BE2C (cell line): ENCODE measurements around the gene HMGCS2.
"Not testable (repeated sequence)": the region's sequence is repeated elsewhere in the genome, so short reads cannot be mapped to it uniquely, and the experiment has no call there.

ENCODE experiments used
- DNase-seq: peaks from one replicate; pipeline ENCODE4 v3.0.0-alpha.2; 2020
- H3K27me3 ChIP-seq: fragments of 250-450 bp; sonication (Bioruptor Pico); 2 replicates; pipeline ENCODE4 v1.5.1; 2020; ENCODE audit warnings: mild to moderate bottlenecking
- H3K36me3 ChIP-seq: fragments of 250-450 bp; sonication (Bioruptor Pico); 2 replicates; pipeline ENCODE4 v1.5.1; 2020; ENCODE audit warnings: mild to moderate bottlenecking
- H3K4me1 ChIP-seq: fragments of 250-450 bp; sonication (Bioruptor Pico); 2 replicates; pipeline ENCODE4 v1.5.1; 2020
- H3K4me3 ChIP-seq: 2 replicates; pipeline ENCODE4 v1.5.1; 2011; ENCODE audit warnings: low read depth, low read length
- H3K9me3 ChIP-seq: fragments of 250-450 bp; sonication (Bioruptor Pico); 2 replicates; pipeline ENCODE4 v1.5.1; 2020
- TF ChIP-seq, protein P1 (sequence below): IDR thresholded peaks from 2 replicates; pipeline ENCODE4 v1.5.1; 2012; ENCODE audit warnings: mild to moderate bottlenecking, low read depth, low read length

HMGCS2 gene

DNA sequence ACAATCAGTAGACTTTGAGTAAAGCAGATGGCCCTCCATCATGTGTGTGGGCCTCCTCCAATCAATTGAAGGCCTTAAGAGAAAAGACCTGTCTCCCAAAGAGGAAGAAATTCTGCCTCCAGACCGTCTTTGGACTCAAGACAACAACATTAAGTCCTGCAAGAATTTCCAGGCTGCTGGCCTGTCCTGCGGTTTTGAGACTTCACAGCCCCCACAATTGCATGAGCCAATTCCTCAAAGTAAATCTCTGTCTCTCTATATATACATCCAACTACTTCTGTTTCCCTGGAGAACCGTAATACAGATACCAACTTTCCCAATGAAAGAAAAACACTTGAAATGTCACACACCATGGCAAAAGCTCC is 26.2 kb upstream of the HMGCS2 start:
- Histone ChIP-seq H3K4me1 (no peaks in the 10 kb centered on the region), H3K27me3 (0 out of 2 replicates have a peak, but pooled peaks cover 5% of the 10 kb centered on the region), H3K9me3 (no peaks in the 10 kb centered on the region), H3K4me3 (no peak overlapping the region), H3K36me3 (no peaks in the 10 kb centered on the region)
- DNase-seq: no peak
- TF ChIP-seq, protein P1, sequence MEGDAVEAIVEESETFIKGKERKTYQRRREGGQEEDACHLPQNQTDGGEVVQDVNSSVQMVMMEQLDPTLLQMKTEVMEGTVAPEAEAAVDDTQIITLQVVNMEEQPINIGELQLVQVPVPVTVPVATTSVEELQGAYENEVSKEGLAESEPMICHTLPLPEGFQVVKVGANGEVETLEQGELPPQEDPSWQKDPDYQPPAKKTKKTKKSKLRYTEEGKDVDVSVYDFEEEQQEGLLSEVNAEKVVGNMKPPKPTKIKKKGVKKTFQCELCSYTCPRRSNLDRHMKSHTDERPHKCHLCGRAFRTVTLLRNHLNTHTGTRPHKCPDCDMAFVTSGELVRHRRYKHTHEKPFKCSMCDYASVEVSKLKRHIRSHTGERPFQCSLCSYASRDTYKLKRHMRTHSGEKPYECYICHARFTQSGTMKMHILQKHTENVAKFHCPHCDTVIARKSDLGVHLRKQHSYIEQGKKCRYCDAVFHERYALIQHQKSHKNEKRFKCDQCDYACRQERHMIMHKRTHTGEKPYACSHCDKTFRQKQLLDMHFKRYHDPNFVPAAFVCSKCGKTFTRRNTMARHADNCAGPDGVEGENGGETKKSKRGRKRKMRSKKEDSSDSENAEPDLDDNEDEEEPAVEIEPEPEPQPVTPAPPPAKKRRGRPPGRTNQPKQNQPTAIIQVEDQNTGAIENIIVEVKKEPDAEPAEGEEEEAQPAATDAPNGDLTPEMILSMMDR: no peak

GRCh38 chr1:119794230-119794875 is 25.6 kb upstream of the HMGCS2 start:
- no peaks in the 10 kb centered on the region for H3K4me1 ChIP-seq
- 0 out of 2 replicates have a peak, but pooled peaks cover 5% of the 10 kb centered on the region for H3K27me3 ChIP-seq
- TF ChIP-seq, protein P1: no peak
- no peak overlapping the region for H3K4me3 ChIP-seq
- no peaks in the 10 kb centered on the region for H3K36me3 ChIP-seq
- H3K9me3 ChIP-seq: no peaks in the 10 kb centered on the region
- no peak for DNase-seq

DNA sequence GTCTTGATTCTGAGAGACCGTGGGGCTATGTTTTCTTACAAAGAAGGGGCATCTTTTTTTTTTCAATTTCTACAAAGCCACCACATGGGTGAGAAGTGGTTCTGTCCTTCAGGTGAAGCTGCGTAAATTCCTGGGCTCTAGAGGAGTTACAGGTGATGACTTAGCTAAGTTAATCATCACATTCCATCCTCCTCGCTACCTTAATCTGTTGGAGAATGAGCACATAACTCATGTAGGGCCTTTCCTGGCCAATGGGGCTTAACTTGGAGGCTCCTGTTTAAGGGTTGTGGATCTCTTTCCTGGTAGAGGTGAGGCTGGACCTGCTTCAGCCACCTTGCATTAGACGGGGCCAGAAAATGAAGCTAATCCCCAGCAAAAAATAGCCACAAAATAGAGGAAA is 22.7 kb upstream of the HMGCS2 start:
- Histone ChIP-seq H3K4me3 (no peak overlapping the region), H3K27me3 (0 out of 2 replicates have a peak, but pooled peaks cover 7% of the 10 kb centered on the region), H3K9me3 (no peaks in the 10 kb centered on the region), H3K4me1 (no peaks in the 10 kb centered on the region), H3K36me3 (no peaks in the 10 kb centered on the region)
- DNase-seq: no peak
- TF ChIP-seq, protein P1: no peak

DNA sequence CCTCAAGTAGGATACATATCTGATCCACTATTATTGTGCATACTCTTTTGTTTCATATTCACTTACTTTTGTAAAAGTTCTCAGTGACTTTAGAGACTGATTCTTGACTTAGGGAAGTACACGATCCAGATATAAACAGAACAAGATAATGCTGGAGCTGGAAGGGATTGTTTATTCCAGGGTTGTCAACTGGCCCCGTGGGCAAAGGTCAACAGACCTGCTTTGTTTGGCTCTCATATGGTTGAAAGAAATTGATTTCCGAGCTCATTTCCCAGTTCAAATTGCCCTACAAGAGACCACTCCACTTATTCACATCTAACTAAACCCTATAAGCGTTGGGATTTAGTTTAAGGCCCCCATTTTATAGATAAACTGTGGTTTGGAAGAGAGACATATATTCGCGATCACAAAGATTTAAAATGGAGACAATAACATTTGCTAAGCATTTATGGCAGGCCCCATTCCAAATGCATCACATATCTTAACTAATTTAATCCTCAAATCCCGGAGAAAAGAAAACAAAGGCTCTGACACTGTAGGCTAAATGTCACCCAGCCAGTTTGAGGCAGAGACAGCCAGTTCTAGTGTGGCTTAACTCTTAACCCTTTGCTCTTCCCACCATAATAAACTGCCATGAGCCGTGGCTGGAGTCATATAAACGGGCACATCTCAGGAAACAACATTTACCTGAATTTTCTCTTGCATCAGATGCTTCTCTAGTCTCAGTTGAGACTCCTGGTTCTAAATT is 21.9 kb upstream of the HMGCS2 start:
- Histone ChIP-seq H3K4me1 (no peaks in the 10 kb centered on the region), H3K27me3 (0 out of 2 replicates have a peak, but pooled peaks cover 7% of the 10 kb centered on the region), H3K36me3 (no peaks in the 10 kb centered on the region), H3K9me3 (no peaks in the 10 kb centered on the region), H3K4me3 (no peak overlapping the region)
- TF ChIP-seq, protein P1: no peak
- no peak for DNase-seq

GRCh38 chr1:119787776-119788175 is 19.1 kb upstream of the HMGCS2 start:
- DNase-seq: no peak

GRCh38 chr1:119786473-119787050 is 17.9 kb upstream of the HMGCS2 start:
- not testable (repeated sequence) for DNase-seq, H3K9me3 ChIP-seq, H3K4me1 ChIP-seq, H3K36me3 ChIP-seq, H3K4me3 ChIP-seq, H3K27me3 ChIP-seq

More at GRCh38 chr1:119787776-119788175, 19.1 kb upstream of the HMGCS2 start:
- TF ChIP-seq, protein P1: no peak
- peaks cover 7% of the 10 kb centered on the region; the same call in 1 of the 2 replicates for H3K27me3 ChIP-seq
- H3K4me3 ChIP-seq: no peak overlapping the region
- no peaks in the 10 kb centered on the region for H3K4me1 ChIP-seq
- no peaks in the 10 kb centered on the region for H3K9me3 ChIP-seq
- H3K36me3 ChIP-seq: no peaks in the 10 kb centered on the region

GRCh38 chr1:119786046-119786445 is 17.3 kb upstream of the HMGCS2 start:
- H3K27me3 ChIP-seq: peaks cover 10% of the 10 kb centered on the region
- not testable (repeated sequence) for H3K36me3 ChIP-seq, DNase-seq

More at GRCh38 chr1:119786046-119786445, 17.3 kb upstream of the HMGCS2 start:
- not testable (repeated sequence) for H3K4me1 ChIP-seq, H3K4me3 ChIP-seq, H3K9me3 ChIP-seq
